Loucy (cell line): Measurements from ENCODE around the gene FHL3.

Source experiments
- EZH2phosphoT487 ChIP-seq: fragments of 200-600 bp; IDR thresholded peaks from 2 replicates; pipeline ENCODE4 v1.6.1; 2018; ENCODE audit warnings: antibody characterized with exemption, mild to moderate bottlenecking, moderate library complexity, borderline replicate concordance
- TF ChIP-seq, protein P1 (sequence below): fragments of 200-600 bp; sonication (generic); conservative IDR thresholded peaks from 2 replicates; pipeline ENCODE4 v1.5.1; 2014; ENCODE audit warnings: mild to moderate bottlenecking, antibody characterized with exemption, low read length

- TF ChIP-seq, protein P1, sequence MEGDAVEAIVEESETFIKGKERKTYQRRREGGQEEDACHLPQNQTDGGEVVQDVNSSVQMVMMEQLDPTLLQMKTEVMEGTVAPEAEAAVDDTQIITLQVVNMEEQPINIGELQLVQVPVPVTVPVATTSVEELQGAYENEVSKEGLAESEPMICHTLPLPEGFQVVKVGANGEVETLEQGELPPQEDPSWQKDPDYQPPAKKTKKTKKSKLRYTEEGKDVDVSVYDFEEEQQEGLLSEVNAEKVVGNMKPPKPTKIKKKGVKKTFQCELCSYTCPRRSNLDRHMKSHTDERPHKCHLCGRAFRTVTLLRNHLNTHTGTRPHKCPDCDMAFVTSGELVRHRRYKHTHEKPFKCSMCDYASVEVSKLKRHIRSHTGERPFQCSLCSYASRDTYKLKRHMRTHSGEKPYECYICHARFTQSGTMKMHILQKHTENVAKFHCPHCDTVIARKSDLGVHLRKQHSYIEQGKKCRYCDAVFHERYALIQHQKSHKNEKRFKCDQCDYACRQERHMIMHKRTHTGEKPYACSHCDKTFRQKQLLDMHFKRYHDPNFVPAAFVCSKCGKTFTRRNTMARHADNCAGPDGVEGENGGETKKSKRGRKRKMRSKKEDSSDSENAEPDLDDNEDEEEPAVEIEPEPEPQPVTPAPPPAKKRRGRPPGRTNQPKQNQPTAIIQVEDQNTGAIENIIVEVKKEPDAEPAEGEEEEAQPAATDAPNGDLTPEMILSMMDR: no peak
- TF ChIP-seq EZH2phosphoT487: no peak
Observed at GRCh38 chr1:37965301-37965700, 40.0 kb downstream of the FHL3 start.
